Epithelial cell of proximal tubule (primary cell): ENCODE results near the gene CALD1. TPM values are rescaled to one million over a fixed set of nuclear protein-coding genes. Genes with fewer than 3 reads are reported as not detected.

ENCODE experiments used
- DNase-seq: peaks from one replicate; pipeline ENCODE4 v3.0.0-alpha.2; 2011; ENCODE audit warnings: low read depth
- H3K4me3 ChIP-seq: 2 replicates; pipeline ENCODE4 v1.5.1; 2011; ENCODE audit warnings: low read depth, mild to moderate bottlenecking, low read length
- total RNA-seq: library from RNA; depleted of rRNA; stranded (reverse); fragments of >200 nt; gene quantifications from 2 replicates; pipeline ENCODE4 v1.2.3, GENCODE V29; 2015
- TF ChIP-seq, protein P1 (sequence below): conservative IDR thresholded peaks from 2 replicates; pipeline ENCODE4 v1.5.1; 2012; ENCODE audit warnings: low read depth, mild to moderate bottlenecking, low read length

Gene CALD1
- total RNA-seq, 1 donor from 2014 or later, result 140 TPM

DNA sequence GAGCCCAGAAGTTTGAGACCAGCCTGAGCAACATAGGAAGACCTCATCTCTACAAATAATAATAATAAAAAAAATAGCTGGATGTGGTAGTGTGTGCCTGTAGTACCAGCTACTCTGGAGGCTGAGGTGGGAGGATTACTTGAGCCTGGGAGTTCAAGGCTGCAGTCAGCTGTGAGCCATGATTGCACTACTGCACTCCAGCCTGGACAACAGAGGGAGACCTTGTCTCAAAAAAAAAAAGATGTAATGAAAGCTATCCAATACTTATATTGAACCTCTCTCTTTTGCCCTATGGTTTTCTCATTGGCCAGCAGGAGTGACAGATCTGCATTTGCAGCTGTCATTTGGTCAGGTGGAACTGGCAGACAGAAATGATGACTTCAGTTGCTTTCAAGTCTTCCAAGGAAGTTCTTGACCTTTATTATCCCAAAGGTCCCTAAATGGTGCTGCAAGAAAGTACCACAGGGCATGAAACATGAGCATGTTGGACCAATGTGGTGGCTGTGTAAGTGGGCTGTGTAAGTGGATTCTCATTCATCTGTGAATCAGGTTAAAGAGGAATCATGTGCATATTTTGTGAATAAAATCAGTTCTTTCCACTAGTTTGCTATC lies 99.4 kb downstream of the CALD1 start:
- DNase-seq, result no peak
- H3K4me3 ChIP-seq, result no peak overlapping the region
- TF ChIP-seq, protein P1, sequence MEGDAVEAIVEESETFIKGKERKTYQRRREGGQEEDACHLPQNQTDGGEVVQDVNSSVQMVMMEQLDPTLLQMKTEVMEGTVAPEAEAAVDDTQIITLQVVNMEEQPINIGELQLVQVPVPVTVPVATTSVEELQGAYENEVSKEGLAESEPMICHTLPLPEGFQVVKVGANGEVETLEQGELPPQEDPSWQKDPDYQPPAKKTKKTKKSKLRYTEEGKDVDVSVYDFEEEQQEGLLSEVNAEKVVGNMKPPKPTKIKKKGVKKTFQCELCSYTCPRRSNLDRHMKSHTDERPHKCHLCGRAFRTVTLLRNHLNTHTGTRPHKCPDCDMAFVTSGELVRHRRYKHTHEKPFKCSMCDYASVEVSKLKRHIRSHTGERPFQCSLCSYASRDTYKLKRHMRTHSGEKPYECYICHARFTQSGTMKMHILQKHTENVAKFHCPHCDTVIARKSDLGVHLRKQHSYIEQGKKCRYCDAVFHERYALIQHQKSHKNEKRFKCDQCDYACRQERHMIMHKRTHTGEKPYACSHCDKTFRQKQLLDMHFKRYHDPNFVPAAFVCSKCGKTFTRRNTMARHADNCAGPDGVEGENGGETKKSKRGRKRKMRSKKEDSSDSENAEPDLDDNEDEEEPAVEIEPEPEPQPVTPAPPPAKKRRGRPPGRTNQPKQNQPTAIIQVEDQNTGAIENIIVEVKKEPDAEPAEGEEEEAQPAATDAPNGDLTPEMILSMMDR, result peak; percentile 30

DNA sequence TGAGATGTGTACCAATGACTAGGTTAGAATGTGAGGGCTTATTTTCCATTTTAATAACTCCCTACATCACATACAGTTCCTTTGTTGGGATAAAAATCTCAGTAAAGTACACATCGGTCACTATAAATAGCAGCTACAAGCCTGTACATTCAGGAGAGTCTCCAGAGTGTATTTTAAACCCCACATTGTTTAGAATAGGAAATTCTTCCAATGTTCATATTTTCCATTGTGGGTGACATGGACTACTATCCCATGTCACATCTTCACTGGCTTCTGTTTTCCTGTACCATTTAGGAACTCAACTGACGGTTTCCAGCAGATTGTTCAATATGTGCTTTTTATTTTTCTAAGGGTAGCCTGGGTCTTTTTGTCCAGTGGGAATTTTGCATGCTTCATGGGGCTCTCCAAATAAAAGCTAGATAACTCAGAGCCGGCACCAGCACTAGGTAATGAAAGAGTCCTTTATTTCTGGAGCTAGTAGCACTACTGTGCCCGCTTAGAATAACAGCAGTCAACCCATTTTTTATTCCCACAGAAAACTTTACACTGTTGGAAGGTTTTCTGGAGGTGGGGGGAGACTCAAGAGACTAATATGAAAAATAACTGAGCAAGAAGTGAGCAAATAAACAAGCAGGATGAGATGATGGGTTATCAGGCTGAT lies 100.5 kb downstream of the CALD1 start:
- no peak overlapping the region for H3K4me3 ChIP-seq
- TF ChIP-seq, protein P1, result no peak
- DNase-seq, result no peak

DNA sequence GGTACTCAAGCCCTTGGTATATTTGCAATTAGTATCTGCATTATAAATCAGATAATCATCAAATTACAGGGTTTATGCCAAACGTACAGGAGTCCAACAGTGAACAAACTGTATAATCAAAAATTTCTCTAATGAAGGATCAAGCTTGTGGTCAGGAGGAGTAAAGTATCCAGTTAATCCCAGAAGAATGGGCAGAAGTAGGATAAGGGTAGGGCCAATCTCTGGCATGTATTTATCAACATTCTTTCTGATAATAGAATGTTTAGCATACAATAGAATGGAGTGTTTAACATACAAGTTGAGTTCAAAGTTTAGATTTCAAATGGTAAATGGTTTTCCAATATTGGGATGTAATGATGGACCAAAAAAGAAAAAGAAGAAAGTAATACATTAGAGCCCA lies 103.0 kb downstream of the CALD1 start:
- TF ChIP-seq, protein P1, result no peak
- DNase-seq, result no peak
- no peak overlapping the region for H3K4me3 ChIP-seq

DNA sequence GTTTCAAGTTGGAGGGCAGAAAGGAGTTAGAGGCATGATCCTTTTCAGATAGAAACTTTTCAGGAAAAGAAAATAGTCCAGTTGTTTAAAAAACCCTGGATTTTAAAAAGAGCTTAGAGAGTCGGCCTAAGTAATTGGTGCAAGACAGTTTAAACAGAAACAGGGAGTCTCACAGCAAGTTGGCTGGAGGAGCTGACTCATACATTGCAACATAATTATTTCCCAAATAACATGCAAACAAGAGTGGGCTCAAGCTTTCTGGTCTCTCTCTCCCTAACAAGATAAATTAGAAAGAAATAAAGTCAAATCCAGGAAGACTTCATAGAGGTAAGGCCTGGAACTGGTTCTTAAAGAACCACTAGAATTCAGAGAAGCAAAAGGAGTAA lies 106.5 kb downstream of the CALD1 start:
- DNase-seq, result peak; percentile 56
- H3K4me3 ChIP-seq, result no peak overlapping the region
- TF ChIP-seq, protein P1, result no peak

DNA sequence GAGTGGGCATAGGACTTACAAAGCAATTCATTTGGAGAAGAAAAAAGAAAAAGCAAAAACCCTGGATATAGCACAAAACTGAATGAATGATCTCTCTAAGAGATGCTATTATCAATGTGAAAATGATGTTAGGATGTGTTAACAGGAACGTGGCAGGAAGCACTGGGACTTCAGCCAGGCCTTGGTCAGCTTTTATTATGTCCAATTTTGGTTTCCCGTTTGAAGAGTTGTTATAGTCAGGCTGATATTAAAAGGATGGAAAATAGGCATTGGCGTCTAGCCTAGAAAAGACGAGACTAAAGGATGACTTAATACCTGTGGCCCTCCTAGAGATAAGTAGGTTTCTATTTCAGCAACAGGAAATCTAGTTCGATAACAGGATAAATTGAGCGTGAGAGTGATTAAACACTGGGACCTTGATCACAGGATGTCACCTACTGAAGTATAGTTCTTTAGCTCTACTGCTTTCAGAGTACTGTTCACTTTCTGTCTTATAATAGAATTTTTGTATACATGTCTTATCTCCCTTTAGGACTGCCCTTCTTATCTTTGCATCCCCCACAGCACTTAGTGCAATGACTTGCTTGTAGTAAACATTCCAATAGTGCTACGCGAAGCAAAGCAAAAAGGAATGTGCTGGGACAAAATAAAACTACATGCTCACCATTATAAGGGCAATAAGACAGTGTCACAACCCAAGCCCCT lies 107.1 kb downstream of the CALD1 start:
- DNase-seq, result no peak
- TF ChIP-seq, protein P1, result no peak
- no peak overlapping the region for H3K4me3 ChIP-seq

DNA sequence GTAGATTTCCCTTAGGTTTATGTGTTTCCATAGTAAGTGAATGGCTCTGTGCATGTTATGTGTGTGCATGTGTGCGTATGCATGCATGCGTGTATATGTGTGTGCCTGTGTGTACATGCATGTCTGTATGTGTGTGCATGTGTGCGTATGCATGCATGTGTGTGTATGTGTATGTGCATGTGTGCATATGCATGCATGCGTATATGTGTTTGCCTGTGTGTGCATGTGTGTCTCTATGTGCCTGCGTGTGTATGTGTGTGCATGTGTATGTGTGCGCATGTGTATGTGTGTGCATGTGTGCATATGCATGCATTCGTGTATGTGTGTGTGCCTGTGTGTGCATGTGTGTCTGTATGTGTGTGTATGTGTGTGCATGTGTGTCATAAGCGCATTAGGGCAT lies 108.1 kb downstream of the CALD1 start:
- no peak overlapping the region for H3K4me3 ChIP-seq
- TF ChIP-seq, protein P1, result no peak
- DNase-seq, result no peak
